ENCODE data around the gene KLF7. TPM values are rescaled to one million over a fixed set of nuclear protein-coding genes. Genes with fewer than 3 reads are reported as not detected.

Gene KLF7
- total RNA-seq, 8 experiments from 2014 or later: 0.61 to 56.7 (median 19.2) TPM

- WGBS, 10 experiments: 0 to 28% (median 0%) methylated on average over 1 to 2 of the region's 2 CpGs; no CpG with 5 or more reads in 2 of the 10 experiments
- H3K27ac ChIP-seq: peak overlapping the region; percentile 95 to 97
- no peak for ATAC-seq (replicated peaks in 6 of 8)
- peaks cover 36 to 42% of the 10 kb centered on the region in 2 donors for H3K4me1 ChIP-seq (replicated peaks in 1 of 2)
- H3K4me3 ChIP-seq: peak overlapping the region; percentile 60 to 84 (median 71)
- in situ Hi-C loops (cut with MboI; ENCODE audit: low pct_unique_long_range_greater_than_20kb in 2 of 9, low sequenced_read_pairs in 9 of 9, unreplicated experiment in 9 of 9): loop anchor here in 5 of 9 experiments (10.0 to 25.0 kb wide), 3 partner anchors 176 to 311 kb away; no protein-coding TSS in a partner anchor
These were observed 2.1 kb downstream of the KLF7 start for GRCh38 chr2:207163756-207164005.

- H3K4me1 ChIP-seq (replicated peaks in 1 of 2): peaks cover 35 to 40% of the 10 kb centered on the region in 2 donors
- H3K27ac ChIP-seq: peak overlapping the region; percentile 95 to 97
- 0 to 40% (median 15%) methylated on average over 2 to 7 of the region's 7 CpGs; no CpG with 5 or more reads in 2 of the 10 experiments for WGBS, 10 experiments
- peak overlapping the region; percentile 60 to 84 (median 71) for H3K4me3 ChIP-seq
- in situ Hi-C loops (cut with MboI; ENCODE audit: low pct_unique_long_range_greater_than_20kb in 2 of 9, low sequenced_read_pairs in 9 of 9, unreplicated experiment in 9 of 9): loop anchor here in 5 of 9 experiments (10.0 to 25.0 kb wide), 3 partner anchors 176 to 312 kb away; no protein-coding TSS in a partner anchor
- ATAC-seq (replicated peaks in 6 of 8): no peak
These were observed 2.5 kb downstream of the KLF7 start for GRCh38 chr2:207163053-207163755.

DNA sequence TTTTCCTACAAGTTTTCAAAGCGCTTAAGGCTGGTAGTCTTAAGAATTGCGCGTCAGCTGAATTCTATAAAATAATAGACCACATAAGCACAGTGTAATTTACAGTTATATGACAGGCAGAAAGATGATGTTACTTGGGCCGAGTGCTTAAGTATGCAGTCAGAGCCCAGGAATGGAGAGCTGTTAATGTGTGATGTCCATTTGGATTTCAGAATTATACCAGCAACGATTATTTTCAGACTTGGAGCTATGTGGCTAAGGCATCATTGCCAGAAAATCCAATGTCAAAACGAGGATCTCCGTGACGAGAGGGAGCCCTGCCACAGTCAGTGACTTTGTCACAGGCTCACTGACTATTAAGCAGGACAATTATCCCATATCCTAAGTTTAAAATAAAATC, 3.4 kb downstream of the KLF7 start:
- in situ Hi-C loops (cut with MboI; ENCODE audit: low pct_unique_long_range_greater_than_20kb in 2 of 9, low sequenced_read_pairs in 9 of 9, unreplicated experiment in 9 of 9): loop anchor here in 5 of 9 experiments (10.0 to 25.0 kb wide), 3 partner anchors 175 to 312 kb away; no protein-coding TSS in a partner anchor
- 12 to 82% (median 61%) methylated on average over 1 to 8 of the region's 8 CpGs; no CpG with 5 or more reads in 2 of the 10 experiments for WGBS, 10 experiments
- Histone ChIP-seq H3K4me3 (peak overlapping the region; percentile 60 to 84 (median 71)), H3K27ac (peak overlapping the region in 1 of 2 donors; percentile 97), H3K4me1 (replicated peaks in 1 of 2) (peaks cover 26 to 32% of the 10 kb centered on the region in 2 donors)
- ATAC-seq (replicated peaks in 6 of 8): no peak

DNA sequence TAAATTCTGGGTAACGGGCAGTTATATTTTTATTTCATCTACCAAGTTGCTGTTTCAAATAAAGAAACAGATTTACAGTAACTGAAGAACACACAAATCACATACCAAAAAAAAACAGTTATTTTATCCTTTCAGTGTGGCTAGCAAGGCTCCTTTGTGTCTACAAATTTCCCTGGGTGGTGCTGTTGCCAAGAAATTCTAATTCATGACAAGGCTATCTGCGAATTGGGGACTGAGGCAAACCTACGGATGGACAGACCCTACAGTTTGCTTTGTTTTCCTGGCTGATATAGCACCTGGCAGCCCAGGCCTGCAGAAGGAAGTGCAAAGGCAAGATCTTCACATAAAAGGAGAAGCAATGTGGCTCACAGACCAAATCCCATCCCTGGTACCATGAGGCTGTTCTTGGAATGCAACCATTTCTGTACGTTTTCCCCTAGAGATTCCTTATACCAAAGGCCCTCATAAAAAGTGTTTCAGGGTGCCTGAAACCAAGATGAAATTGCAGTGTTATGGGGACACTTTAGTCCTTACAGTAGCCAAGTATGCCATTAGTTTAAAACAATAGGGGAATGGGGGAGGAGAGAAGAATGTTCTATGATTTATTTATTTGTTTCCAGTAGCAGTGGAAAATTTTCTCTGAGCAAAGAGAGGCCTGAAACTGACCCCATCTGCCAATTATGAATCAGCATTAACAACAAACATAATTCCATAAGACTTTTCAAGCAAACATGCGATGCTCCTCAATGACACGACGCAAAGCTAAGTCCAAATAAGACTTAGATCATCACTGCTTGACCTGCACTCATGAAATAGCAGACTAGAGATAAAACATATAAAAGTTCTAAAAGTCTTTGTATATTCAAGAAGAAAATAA, 4.3 kb downstream of the KLF7 start:
- H3K4me3 ChIP-seq: peak overlapping the region; percentile 16 to 84 (median 71)
- peak overlapping the region; percentile 60 to 63 for H3K27ac ChIP-seq
- in situ Hi-C loops (cut with MboI; ENCODE audit: low pct_unique_long_range_greater_than_20kb in 2 of 9, low sequenced_read_pairs in 9 of 9, unreplicated experiment in 9 of 9): loop anchor here in 5 of 9 experiments (10.0 to 25.0 kb wide), 3 partner anchors 174 to 313 kb away; no protein-coding TSS in a partner anchor
- peaks cover 29 to 37% of the 10 kb centered on the region in 2 donors for H3K4me1 ChIP-seq (replicated peaks in 1 of 2)
- 30 to 84% (median 76%) methylated on average over 3 to 7 of the region's 7 CpGs; no CpG with 5 or more reads in 1 of the 10 experiments for WGBS, 10 experiments
- no peak for ATAC-seq (replicated peaks in 6 of 8)

DNA sequence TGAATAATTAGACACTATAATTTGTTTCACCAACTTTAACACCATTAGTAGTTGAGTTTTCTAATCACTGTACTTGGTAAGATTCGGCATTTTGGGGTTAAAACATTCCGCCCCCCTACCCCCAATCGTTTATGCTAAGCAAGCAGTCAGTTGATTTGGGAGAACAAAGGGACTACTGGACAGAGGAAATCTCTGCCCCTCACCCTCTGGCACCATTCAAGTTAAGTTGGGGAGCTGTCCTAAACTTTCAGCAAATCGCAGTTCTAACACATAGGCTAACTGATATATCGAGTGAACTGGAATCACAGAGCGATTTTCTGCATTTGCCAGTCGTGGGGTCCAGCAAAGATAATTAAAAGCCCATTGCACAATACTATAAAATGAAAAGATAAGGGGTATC, 5.6 kb downstream of the KLF7 start:
- no peak for ATAC-seq (replicated peaks in 6 of 8)

DNA sequence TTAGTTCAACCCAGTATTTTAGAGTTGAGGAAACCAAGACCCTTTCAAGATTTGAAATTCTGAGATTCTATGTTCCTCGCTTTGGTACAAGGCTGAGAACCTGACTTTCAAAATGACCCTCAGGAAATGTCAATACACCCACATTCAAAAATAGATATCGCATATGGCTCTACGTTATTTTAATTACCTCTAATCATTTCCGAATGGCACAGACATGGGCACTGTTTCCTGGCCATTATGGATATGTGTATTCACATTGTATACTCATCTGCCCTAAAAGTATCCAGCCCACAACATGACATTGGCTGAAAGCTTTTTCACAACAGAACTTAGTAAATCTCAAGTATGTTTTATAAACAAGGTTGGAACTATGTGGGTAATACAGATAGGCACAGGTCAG, 6.7 kb downstream of the KLF7 start:
- peaks cover 49 to 55% of the 10 kb centered on the region in 2 donors for H3K4me1 ChIP-seq (replicated peaks in 1 of 2)
- no peak overlapping the region for H3K27ac ChIP-seq
- peak in 1 of 8 experiments; percentile 27 for ATAC-seq (replicated peaks in 6 of 8)
- WGBS, 10 experiments: 24 to 100% (median 60%) methylated on average over 2 to 4 of the region's 4 CpGs; no CpG with 5 or more reads in 1 of the 10 experiments
- in situ Hi-C loops (cut with MboI; ENCODE audit: low pct_unique_long_range_greater_than_20kb in 2 of 9, low sequenced_read_pairs in 9 of 9, unreplicated experiment in 9 of 9): loop anchor here in 5 of 9 experiments (25.0 kb wide), 2 partner anchors 172 to 303 kb away; no protein-coding TSS in a partner anchor
- H3K4me3 ChIP-seq: peak overlapping the region in 1 of 5 donors; percentile 71

More for the DNA sequence above, 5.6 kb downstream of the KLF7 start:
- 18 to 100% (median 57%) methylated on average over 2 to 7 of the region's 7 CpGs for WGBS, 10 experiments
- peak overlapping the region in 1 of 2 donors; percentile 63 for H3K27ac ChIP-seq
- H3K4me3 ChIP-seq: peak overlapping the region; percentile 16 to 84 (median 71)
- H3K4me1 ChIP-seq (replicated peaks in 1 of 2): peaks cover 43 to 50% of the 10 kb centered on the region in 2 donors
- in situ Hi-C loops (cut with MboI; ENCODE audit: low pct_unique_long_range_greater_than_20kb in 2 of 9, low sequenced_read_pairs in 9 of 9, unreplicated experiment in 9 of 9): loop anchor here in 5 of 9 experiments (10.0 to 25.0 kb wide), 3 partner anchors 173 to 315 kb away; no protein-coding TSS in a partner anchor

GRCh38 chr2:207157731-207158130, 8.0 kb downstream of the KLF7 start:
- no peak for ATAC-seq (replicated peaks in 6 of 8)
- WGBS, 10 experiments: 64 to 100% (median 100%) methylated on average over 1 to 3 of the region's 3 CpGs
- Histone ChIP-seq H3K27ac (no peak overlapping the region), H3K4me3 (no peak overlapping the region), H3K4me1 (replicated peaks in 1 of 2) (peaks cover 62 to 68% of the 10 kb centered on the region in 2 donors)
- in situ Hi-C loops (cut with MboI; ENCODE audit: low pct_unique_long_range_greater_than_20kb in 2 of 9, low sequenced_read_pairs in 9 of 9, unreplicated experiment in 9 of 9): loop anchor here in 5 of 9 experiments (25.0 kb wide), 2 partner anchors 170 to 305 kb away; no protein-coding TSS in a partner anchor

DNA sequence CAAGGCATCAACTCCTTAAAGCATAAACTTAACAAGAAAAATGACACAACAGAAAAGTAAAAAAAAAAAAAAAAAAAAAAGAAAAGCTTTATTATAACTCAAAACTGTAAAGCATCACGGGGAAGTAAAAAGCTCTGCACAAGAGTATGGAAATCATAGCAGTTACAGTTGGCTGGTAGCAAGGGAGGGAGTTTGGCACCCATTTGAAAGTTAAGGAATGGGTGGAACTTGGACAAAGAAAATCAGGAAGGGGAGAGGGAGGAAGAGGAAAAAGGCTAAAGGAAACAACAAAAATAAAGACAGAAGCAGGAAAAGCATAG, 8.6 kb downstream of the KLF7 start:
- Histone ChIP-seq H3K27ac (no peak overlapping the region), H3K4me1 (replicated peaks in 1 of 2) (peaks cover 67 to 74% of the 10 kb centered on the region in 2 donors), H3K4me3 (no peak overlapping the region)
- in situ Hi-C loops (cut with MboI; ENCODE audit: low pct_unique_long_range_greater_than_20kb in 2 of 9, low sequenced_read_pairs in 9 of 9, unreplicated experiment in 9 of 9): loop anchor here in 5 of 9 experiments (25.0 kb wide), 2 partner anchors 170 to 305 kb away; no protein-coding TSS in a partner anchor
- no peak for ATAC-seq (replicated peaks in 6 of 8)
- WGBS, 10 experiments: 81 to 100% (median 95%) methylated on average over 1 of the region's 1 CpG; no CpG with 5 or more reads in 1 of the 10 experiments

DNA sequence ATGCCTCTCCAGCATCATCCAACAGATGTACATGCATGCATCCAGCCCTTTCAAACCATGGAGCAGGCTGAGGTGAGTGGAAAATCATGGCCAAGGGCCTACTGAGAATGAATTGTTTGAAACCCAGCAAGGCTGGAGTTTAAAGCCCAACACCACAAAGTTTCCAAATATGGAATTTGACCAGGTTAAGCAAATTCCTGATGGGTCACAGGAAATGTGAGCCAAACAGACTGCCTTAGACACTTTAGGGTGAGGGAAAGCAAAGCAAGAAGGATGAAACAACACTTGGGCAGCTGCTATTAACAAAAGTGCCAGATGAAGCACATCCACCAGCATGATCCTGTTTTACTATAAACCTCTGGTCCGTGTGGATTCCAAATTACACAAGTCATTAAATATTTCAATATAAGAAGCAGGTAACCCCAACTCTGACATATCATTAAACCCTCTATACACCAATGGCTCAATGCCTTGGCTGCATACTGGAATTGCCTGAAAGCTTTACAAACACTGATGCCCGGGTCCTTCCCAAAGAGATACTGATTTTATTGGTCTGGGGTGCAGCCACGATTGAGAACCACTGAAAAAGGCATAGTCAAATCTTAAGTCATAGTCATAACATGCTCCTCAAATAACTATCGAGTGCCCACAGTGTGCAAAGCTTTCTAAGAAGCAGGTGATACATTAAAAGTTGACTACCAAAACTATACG, 9.1 kb downstream of the KLF7 start:
- in situ Hi-C loops (cut with MboI; ENCODE audit: low pct_unique_long_range_greater_than_20kb in 2 of 9, low sequenced_read_pairs in 9 of 9, unreplicated experiment in 9 of 9): loop anchor here in 5 of 9 experiments (25.0 kb wide), 2 partner anchors 169 to 306 kb away; no protein-coding TSS in a partner anchor
- H3K4me1 ChIP-seq (replicated peaks in 1 of 2): peaks cover 71 to 76% of the 10 kb centered on the region in 2 donors

DNA sequence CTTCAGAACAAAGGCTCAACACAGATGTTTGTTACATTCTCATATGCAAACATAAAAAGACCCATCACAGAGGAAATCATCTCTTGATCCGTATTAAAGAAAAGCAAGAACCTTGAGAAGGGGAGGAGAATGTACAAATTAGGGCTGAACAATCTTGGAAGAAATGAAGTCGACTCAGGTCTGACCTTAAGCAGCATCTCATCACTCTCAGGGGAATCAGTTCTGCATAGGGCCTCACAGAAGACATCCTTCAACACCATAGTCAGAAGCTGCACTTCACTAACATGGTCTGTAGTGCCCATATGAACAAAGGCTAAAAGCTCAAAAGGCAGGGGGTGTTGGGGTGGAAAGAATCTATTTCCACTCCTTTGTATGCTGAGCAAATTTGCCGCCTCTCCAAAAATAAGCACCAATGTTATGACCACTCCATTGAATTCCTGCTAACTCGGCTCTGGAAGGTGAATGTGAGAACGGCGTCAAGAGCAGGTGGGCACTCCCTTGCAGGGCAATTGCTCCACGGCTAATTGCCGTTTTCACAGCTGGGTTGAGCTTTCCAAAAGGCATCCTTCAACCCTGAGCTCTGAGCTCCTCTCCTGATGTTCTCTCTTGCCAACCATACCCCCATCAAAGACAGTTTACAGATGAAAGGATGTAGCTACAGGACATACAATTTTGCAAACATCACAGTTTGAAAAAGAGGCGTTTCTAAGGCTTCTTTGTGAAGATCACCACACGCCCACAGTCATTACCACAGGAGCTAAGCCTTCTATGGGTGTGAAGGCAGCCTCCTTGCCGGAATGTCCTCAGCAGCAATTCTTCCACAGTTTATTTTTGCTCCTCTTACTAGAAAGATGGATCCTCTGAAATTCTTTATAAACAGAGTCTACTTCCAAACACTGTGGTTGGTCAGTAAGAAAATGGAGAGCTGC, 10.0 kb downstream of the KLF7 start:
- no peak overlapping the region for H3K4me3 ChIP-seq
- H3K4me1 ChIP-seq (replicated peaks in 1 of 2): peaks cover 71 to 76% of the 10 kb centered on the region in 2 donors
- in situ Hi-C loops (cut with MboI; ENCODE audit: low pct_unique_long_range_greater_than_20kb in 2 of 9, low sequenced_read_pairs in 9 of 9, unreplicated experiment in 9 of 9): loop anchor here in 5 of 9 experiments (25.0 kb wide), 2 partner anchors 168 to 307 kb away; no protein-coding TSS in a partner anchor
- peak in 2 of 8 experiments; percentile 13 to 32 for ATAC-seq (replicated peaks in 6 of 8)
- no peak overlapping the region for H3K27ac ChIP-seq
- WGBS, 10 experiments: 40 to 100% (median 70%) methylated on average over 1 to 9 of the region's 11 CpGs

More for the DNA sequence above, 9.1 kb downstream of the KLF7 start:
- no peak for ATAC-seq (replicated peaks in 6 of 8)
- Histone ChIP-seq H3K27ac (no peak overlapping the region), H3K4me3 (no peak overlapping the region)
- 47 to 100% (median 86%) methylated on average over 2 to 5 of the region's 5 CpGs for WGBS, 10 experiments

All from motor neuron (in vitro differentiated cells).